ENCODE results near the gene CPLX3.

CPLX3 gene

DNA sequence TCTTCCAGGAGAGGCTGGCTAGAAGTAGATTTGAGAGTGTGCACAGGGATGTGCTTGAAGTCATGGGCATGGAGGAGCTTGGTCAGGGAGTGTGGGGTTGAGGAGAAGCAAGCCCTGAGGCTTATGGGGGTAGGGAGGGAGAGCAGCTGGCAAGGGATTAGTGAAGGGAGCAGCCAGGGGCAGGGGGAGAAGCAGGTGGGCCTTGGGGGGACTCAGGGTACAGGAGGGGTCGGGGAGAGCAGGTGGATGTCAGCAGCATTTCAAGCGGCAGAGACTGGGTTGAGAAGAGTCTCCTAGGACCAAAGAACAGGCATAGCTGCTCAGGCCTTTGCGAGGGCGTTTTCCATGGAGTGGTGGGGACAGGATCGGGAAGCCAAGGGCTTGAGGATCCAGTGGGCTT, 17.2 kb upstream of the CPLX3 start:
- Histone ChIP-seq H3K4me1 (ENCODE audit: insufficient read depth, insufficient read length) (peaks cover 19% of the 10 kb centered on the region), H3K4me3 (ENCODE audit: insufficient read length, low read depth) (no peak overlapping the region), H3K9me3 (ENCODE audit: insufficient read depth, low read length) (no peaks in the 10 kb centered on the region), H3K36me3 (ENCODE audit: insufficient read depth, insufficient read length, low read length) (peaks cover 8% of the 10 kb centered on the region), H3K27me3 (ENCODE audit: insufficient read depth, insufficient read length) (no peaks in the 10 kb centered on the region), H3K9ac (ENCODE audit: insufficient read length, low read depth) (no peak overlapping the region)
- no peak for TF ChIP-seq YY1 (IDR thresholded peaks at IDR 0.05; ENCODE audit: insufficient read depth, insufficient read length)
- DNase-seq (ENCODE audit: low read depth, low spot score) = no peak

GRCh38 chr15:74809956-74810355, 16.5 kb upstream of the CPLX3 start:
- H3K27me3 ChIP-seq (ENCODE audit: insufficient read depth, insufficient read length) = no peaks in the 10 kb centered on the region
- no peak overlapping the region for H3K4me3 ChIP-seq (ENCODE audit: insufficient read length, low read depth)
- no peaks in the 10 kb centered on the region for H3K9me3 ChIP-seq (ENCODE audit: insufficient read depth, low read length)
- no peak for TF ChIP-seq YY1 (IDR thresholded peaks at IDR 0.05; ENCODE audit: insufficient read depth, insufficient read length)
- no peak for TF ChIP-seq ZNF274 (IDR thresholded peaks at IDR 0.05; ENCODE audit: low read depth, low read length)
- no peak for TF ChIP-seq SUZ12 (IDR thresholded peaks at IDR 0.05; ENCODE audit: extremely low read depth, insufficient read depth, insufficient read length)
- peaks cover 21% of the 10 kb centered on the region for H3K4me1 ChIP-seq (ENCODE audit: insufficient read depth, insufficient read length)
- no peak for DNase-seq (ENCODE audit: low read depth, low spot score)
- H3K36me3 ChIP-seq (ENCODE audit: insufficient read depth, insufficient read length, low read length) = peaks cover 2% of the 10 kb centered on the region
- H3K9ac ChIP-seq (ENCODE audit: insufficient read length, low read depth) = no peak overlapping the region

DNA sequence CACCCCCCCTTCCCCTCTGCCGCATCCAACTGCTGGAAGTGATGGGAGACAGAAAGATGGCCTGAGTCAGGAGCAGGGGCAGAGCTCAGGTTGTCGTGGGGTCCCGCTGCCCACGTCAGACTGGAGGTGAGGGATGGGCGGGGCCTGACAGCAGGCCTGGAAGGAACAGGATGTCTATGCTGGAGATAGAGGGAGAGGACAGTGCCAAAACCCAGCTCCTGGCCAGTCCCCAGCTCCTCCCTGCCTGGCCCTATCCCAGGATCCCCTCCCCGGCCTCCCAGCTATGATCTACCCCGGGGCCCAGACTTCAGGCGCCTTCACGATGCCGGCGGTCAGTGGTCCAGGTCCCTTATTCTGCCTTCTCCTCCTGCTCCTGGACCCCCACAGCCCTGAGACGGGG, 13.9 kb upstream of the CPLX3 start, which contains the start of gene LMAN1L:
LMAN1L (plus strand) TSS at position 303 of the 400 bp plus-strand sequence; CDS start at position 323, 20 bp downstream.
- TF ChIP-seq YY1 (IDR thresholded peaks at IDR 0.05; ENCODE audit: insufficient read depth, insufficient read length) = no peak
- TF ChIP-seq ZNF274 (IDR thresholded peaks at IDR 0.05; ENCODE audit: low read depth, low read length) = no peak
- no peak for TF ChIP-seq SUZ12 (IDR thresholded peaks at IDR 0.05; ENCODE audit: extremely low read depth, insufficient read depth, insufficient read length)

DNA sequence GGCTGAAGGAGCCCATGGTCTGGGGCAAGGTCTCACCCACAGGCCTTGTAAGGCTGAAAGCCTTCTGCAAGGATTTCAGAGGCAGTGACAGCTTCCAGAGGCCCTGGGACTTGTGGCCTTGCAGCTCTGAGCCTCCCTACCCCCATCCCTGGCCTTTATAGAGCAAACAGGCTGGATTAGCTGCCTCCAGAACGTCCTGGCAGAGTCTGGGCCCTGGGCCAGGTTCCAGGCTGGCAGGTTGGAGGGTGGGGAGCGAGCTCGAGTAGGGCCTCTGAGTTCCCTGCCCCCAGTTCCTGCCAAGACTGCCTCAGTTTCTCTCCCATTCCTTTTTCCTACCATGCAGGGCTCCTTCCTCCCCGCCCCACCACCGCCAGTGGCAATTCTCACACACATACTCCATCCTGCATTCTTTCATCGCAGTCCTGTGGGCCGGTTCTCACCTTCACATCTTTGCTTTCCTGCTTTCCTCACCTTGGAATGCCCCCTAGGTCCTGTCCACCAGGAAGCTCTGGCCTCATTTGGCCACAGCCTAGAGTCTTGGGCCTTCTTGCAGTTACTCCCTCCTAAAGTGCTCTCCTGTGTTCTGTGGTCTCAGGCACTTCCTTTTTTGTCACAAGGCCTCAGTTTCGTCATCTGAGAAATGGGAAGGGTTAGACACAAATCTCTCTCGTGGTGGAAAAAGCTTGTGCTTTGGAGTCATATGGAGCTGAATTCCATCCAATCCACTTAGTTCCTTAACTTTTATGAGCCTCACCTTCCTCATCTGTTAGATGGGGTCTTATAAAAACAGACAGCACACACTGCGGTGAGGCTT, 11.1 kb upstream of the CPLX3 start:
- Histone ChIP-seq H3K36me3 (ENCODE audit: insufficient read depth, insufficient read length, low read length) (no peaks in the 10 kb centered on the region), H3K27me3 (ENCODE audit: insufficient read depth, insufficient read length) (no peaks in the 10 kb centered on the region), H3K4me1 (ENCODE audit: insufficient read depth, insufficient read length) (peaks cover 48% of the 10 kb centered on the region), H3K9me3 (ENCODE audit: insufficient read depth, low read length) (no peaks in the 10 kb centered on the region), H3K9ac (ENCODE audit: insufficient read length, low read depth) (no peak overlapping the region), H3K4me3 (ENCODE audit: insufficient read length, low read depth) (no peak overlapping the region)
- no peak for TF ChIP-seq SUZ12 (IDR thresholded peaks at IDR 0.05; ENCODE audit: extremely low read depth, insufficient read depth, insufficient read length)
- no peak for TF ChIP-seq YY1 (IDR thresholded peaks at IDR 0.05; ENCODE audit: insufficient read depth, insufficient read length)
- no peak for TF ChIP-seq ZNF274 (IDR thresholded peaks at IDR 0.05; ENCODE audit: low read depth, low read length)
- no peak for DNase-seq (ENCODE audit: low read depth, low spot score)

More for the DNA sequence above, 13.9 kb upstream of the CPLX3 start, which contains the start of gene LMAN1L:
- Histone ChIP-seq H3K9me3 (ENCODE audit: insufficient read depth, low read length) (no peaks in the 10 kb centered on the region), H3K36me3 (ENCODE audit: insufficient read depth, insufficient read length, low read length) (no peaks in the 10 kb centered on the region), H3K4me3 (ENCODE audit: insufficient read length, low read depth) (no peak within 1 kb of the TSS), H3K4me1 (ENCODE audit: insufficient read depth, insufficient read length) (peaks cover 44% of the 10 kb centered on the region), H3K9ac (ENCODE audit: insufficient read length, low read depth) (peak within 1 kb of the TSS; percentile 13), H3K27me3 (ENCODE audit: insufficient read depth, insufficient read length) (no peaks in the 10 kb centered on the region)
- no peak for DNase-seq (ENCODE audit: low read depth, low spot score)

DNA sequence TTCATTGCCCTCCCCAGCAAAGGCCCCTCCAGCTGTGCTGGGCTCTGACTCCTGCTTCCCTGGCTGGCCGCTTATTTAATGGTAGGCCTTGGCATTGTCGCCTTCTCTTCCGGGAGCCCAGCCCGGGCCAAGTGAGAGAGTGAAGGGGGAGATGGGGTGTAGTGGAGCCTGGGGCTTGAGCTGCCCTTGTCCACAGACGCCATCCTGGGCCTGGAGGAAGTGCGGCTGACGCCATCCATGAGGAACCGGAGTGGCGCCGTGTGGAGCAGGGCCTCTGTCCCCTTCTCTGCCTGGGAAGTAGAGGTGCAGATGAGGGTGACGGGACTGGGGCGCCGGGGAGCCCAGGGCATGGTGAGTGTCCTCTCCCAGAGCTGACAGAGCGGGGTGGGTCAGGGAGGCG, 10.5 kb upstream of the CPLX3 start:
- no peaks in the 10 kb centered on the region for H3K9me3 ChIP-seq (ENCODE audit: insufficient read depth, low read length)
- no peak overlapping the region for H3K9ac ChIP-seq (ENCODE audit: insufficient read length, low read depth)
- no peaks in the 10 kb centered on the region for H3K27me3 ChIP-seq (ENCODE audit: insufficient read depth, insufficient read length)
- no peaks in the 10 kb centered on the region for H3K36me3 ChIP-seq (ENCODE audit: insufficient read depth, insufficient read length, low read length)
- no peak for DNase-seq (ENCODE audit: low read depth, low spot score)
- peaks cover 54% of the 10 kb centered on the region for H3K4me1 ChIP-seq (ENCODE audit: insufficient read depth, insufficient read length)
- TF ChIP-seq SUZ12 (IDR thresholded peaks at IDR 0.05; ENCODE audit: extremely low read depth, insufficient read depth, insufficient read length) (no peak), ZNF274 (IDR thresholded peaks at IDR 0.05; ENCODE audit: low read depth, low read length) (no peak), YY1 (IDR thresholded peaks at IDR 0.05; ENCODE audit: insufficient read depth, insufficient read length) (no peak)
- no peak overlapping the region for H3K4me3 ChIP-seq (ENCODE audit: insufficient read length, low read depth)

- Histone ChIP-seq H3K4me3 (ENCODE audit: insufficient read length, low read depth) (no peak overlapping the region), H3K36me3 (ENCODE audit: insufficient read depth, insufficient read length, low read length) (no peaks in the 10 kb centered on the region), H3K9me3 (ENCODE audit: insufficient read depth, low read length) (no peaks in the 10 kb centered on the region), H3K27me3 (ENCODE audit: insufficient read depth, insufficient read length) (no peaks in the 10 kb centered on the region), H3K4me1 (ENCODE audit: insufficient read depth, insufficient read length) (peaks cover 62% of the 10 kb centered on the region), H3K9ac (ENCODE audit: insufficient read length, low read depth) (peak overlapping the region; percentile 57)
- no peak for DNase-seq (ENCODE audit: low read depth, low spot score)
- TF ChIP-seq ZNF274 (IDR thresholded peaks at IDR 0.05; ENCODE audit: low read depth, low read length) (no peak), YY1 (IDR thresholded peaks at IDR 0.05; ENCODE audit: insufficient read depth, insufficient read length) (no peak), SUZ12 (IDR thresholded peaks at IDR 0.05; ENCODE audit: extremely low read depth, insufficient read depth, insufficient read length) (no peak)
These were observed 9.6 kb upstream of the CPLX3 start for GRCh38 chr15:74816624-74817369.

DNA sequence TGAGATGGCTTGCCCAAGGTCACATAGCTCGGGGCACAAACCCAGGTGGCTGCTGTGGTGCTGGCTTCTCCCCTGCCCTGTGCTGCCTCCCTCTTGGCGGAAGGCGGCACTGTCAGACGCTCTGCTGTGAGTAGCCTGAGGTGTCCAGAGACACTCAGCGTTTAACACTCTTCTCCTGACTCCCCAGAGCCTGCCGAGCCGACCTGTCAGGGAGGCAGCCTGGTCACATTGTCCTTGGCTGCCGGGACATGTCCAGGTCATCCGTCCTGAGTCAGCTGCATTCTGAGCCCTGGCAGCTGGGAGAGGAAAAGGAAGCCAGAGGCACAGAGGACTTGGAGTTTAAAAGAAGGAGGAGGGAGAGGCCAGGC, 9.1 kb upstream of the CPLX3 start:
- no peaks in the 10 kb centered on the region for H3K27me3 ChIP-seq (ENCODE audit: insufficient read depth, insufficient read length)
- DNase-seq (ENCODE audit: low read depth, low spot score) = no peak
- no peak for TF ChIP-seq SUZ12 (IDR thresholded peaks at IDR 0.05; ENCODE audit: extremely low read depth, insufficient read depth, insufficient read length)
- no peak for TF ChIP-seq YY1 (IDR thresholded peaks at IDR 0.05; ENCODE audit: insufficient read depth, insufficient read length)
- no peak for TF ChIP-seq ZNF274 (IDR thresholded peaks at IDR 0.05; ENCODE audit: low read depth, low read length)
- H3K4me1 ChIP-seq (ENCODE audit: insufficient read depth, insufficient read length) = peaks cover 60% of the 10 kb centered on the region
- no peaks in the 10 kb centered on the region for H3K9me3 ChIP-seq (ENCODE audit: insufficient read depth, low read length)
- H3K36me3 ChIP-seq (ENCODE audit: insufficient read depth, insufficient read length, low read length) = no peaks in the 10 kb centered on the region
- peak overlapping the region; percentile 57 for H3K9ac ChIP-seq (ENCODE audit: insufficient read length, low read depth)
- H3K4me3 ChIP-seq (ENCODE audit: insufficient read length, low read depth) = no peak overlapping the region

Measured in NT2/D1 (cell line).